HEK293T (cell line): ENCODE results near the gene SEMA7A.

Experiments
- ARNT ChIP-seq: fragments of 450-650 bp; IDR thresholded peaks from 2 replicates; pipeline ENCODE4 v1.6.1; 2017; ENCODE audit warnings: mild to moderate bottlenecking
- BHLHE40 ChIP-seq: fragments of 450-650 bp; IDR thresholded peaks from 2 replicates; pipeline ENCODE4 v1.6.1; 2016; ENCODE audit warnings: mild to moderate bottlenecking, moderate library complexity, borderline replicate concordance
- CTBP1 ChIP-seq: fragments of 450-650 bp; IDR thresholded peaks from 2 replicates; pipeline ENCODE4 v1.6.1; 2016; ENCODE audit warnings: borderline replicate concordance
- ELF4 ChIP-seq: fragments of 450-650 bp; IDR thresholded peaks from 2 replicates; pipeline ENCODE4 v1.6.1; 2017; ENCODE audit warnings: antibody characterized with exemption
- FOXM1 ChIP-seq: fragments of 450-650 bp; IDR thresholded peaks from 2 replicates; pipeline ENCODE4 v1.6.1; 2017; ENCODE audit warnings: mild to moderate bottlenecking, borderline replicate concordance
- HDGF ChIP-seq: fragments of 450-650 bp; IDR thresholded peaks from 2 replicates; pipeline ENCODE4 v1.6.1; 2017; ENCODE audit warnings: antibody characterized with exemption, borderline replicate concordance
- NFRKB ChIP-seq: fragments of 450-650 bp; IDR thresholded peaks from 2 replicates; pipeline ENCODE4 v1.6.1; 2016; ENCODE audit warnings: mild to moderate bottlenecking, moderate library complexity
- SP1 ChIP-seq: fragments of 450-650 bp; IDR thresholded peaks from 2 replicates; pipeline ENCODE4 v1.6.1; 2017

DNA sequence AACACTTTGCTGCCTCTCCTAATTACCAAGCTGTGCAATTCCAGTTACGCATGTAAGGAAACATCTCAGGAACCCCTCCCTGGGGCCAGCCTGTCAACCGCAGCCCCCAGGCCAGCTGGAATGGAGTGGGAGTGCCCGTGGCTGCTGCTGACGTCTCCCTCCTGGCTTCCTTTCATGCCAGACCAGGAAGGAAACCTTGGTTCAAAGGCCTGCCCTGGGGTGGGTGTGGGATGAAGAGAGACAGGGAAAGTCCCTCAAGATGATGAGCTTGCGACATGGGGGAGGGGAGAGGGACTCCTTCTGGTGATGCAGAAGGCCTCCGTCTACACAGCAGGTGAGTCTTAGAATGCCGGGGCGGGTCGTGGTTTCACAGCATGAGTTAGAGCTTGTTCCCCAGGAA lies 54.9 kb downstream of the SEMA7A start:
- TF ChIP-seq ELF4 (no peak), SP1 (no peak), NFRKB (no peak), CTBP1 (no peak), ARNT (no peak), BHLHE40 (no peak), HDGF (no peak), FOXM1 (no peak)
